HK-2 (cell line): ENCODE data around the gene SLC40A1.

Source experiments
- DNase-seq: peaks from one replicate; pipeline ENCODE4 v3.0.0-alpha.2; 2018; ENCODE audit not compliant: unreplicated experiment

The SLC40A1 gene

GRCh38 chr2:189514104-189514503, 66.5 kb downstream of the SLC40A1 start:
- DNase-seq: no peak

GRCh38 chr2:189512879-189513278, 67.7 kb downstream of the SLC40A1 start:
- DNase-seq: no peak

DNA sequence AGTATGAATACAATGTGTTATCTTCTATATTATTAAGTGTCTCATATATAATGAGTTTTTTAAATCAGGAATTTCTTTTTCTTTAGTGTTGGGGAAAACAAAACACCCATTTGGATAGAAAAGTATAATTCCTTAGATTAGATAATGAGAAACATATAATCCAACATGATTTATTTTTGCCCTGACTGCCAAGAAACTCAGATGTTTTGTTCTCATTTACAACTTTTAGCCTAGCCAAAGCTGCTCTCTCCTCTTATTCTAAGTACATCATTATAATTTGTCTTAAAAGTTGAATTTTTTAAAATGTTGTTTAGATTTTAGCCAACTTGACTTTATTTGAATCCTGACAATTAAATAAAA, 68.6 kb downstream of the SLC40A1 start:
- DNase-seq: no peak

DNA sequence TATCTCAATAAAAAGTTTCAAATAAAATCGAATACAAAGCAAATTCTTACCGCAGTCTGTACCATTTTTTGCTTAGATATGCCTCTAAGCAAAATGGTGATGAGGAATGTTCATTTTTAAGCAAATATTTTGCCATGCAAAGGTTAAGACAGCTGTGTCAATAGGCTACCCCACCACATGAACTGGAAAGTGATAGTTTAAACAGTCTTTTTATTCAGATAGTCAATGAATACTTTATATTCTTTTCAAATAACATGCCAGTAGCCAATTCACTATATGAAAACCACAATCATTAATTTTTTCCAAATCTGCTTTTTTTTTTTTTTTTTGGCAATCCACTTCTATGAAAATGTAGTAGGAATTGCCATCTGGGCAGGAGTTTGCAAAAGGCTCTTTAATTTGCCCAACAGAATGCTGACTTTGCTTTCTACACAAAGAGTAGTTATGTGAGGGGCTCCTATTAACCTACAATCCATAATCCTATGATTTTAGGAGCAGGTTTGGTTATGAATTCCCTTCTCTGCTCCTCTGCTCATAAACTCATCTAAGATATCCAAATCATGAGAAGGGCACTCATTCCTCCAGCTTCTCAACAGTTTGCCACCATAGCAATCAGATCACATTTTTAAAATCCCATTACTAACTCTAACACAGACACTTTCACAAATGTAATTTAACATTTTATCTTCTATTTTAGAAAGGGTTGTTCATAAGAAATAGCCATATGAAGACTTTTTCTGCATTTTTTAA, 69.2 kb downstream of the SLC40A1 start:
- DNase-seq: no peak
